Measurements from ENCODE around the gene SLC39A8.
"Not testable (repeated sequence)": the region's sequence is repeated elsewhere in the genome, so short reads cannot be mapped to it uniquely, and the experiment has no call there.

SLC39A8 gene

DNA sequence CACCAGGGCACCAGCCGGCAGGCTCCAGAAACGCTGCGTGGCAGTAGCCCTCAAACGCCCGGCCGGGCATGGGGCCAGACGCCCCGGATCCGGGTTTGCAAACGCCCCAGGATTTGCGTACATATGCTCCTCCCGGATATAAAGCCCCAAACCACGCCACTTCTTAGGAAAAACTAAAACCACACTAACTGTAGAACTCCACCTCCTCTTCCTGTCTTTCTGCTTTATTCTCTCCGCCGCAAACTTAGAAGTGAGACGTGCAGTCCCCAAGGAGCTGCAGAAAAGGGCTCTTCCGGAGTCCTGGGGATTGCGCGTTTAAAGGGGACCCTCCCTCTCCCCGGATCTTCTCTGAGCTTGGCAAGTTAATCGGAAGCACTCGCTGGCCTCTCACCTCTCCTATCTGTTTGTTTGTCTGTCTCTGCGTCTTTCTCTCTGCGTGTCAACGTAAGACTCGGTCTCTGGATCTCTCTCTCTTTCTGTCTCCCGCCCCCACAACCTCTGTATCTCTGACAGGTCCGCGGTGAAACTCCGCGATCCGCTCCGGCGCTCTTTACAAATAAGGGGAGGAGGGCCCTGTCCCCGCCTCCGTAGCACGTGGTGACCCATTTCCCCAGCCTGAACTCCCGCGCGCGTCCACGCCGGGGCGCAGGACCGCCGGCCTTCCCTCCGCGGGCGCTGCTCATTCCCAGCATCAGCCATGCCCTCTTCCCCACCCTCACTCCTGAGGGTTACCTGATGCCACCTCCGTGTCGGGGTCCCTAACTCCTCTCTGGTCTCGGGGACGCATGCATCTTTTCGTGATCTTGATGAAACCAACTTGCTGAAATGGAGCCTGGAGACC, at the start of gene SLC39A8:
Gene SLC39A8 (minus strand): TSS at position 529 of the 841 bp plus-strand sequence. CDS start 820 bp downstream, outside the sequence.
- DNase-seq, result peak; percentile 1

DNA sequence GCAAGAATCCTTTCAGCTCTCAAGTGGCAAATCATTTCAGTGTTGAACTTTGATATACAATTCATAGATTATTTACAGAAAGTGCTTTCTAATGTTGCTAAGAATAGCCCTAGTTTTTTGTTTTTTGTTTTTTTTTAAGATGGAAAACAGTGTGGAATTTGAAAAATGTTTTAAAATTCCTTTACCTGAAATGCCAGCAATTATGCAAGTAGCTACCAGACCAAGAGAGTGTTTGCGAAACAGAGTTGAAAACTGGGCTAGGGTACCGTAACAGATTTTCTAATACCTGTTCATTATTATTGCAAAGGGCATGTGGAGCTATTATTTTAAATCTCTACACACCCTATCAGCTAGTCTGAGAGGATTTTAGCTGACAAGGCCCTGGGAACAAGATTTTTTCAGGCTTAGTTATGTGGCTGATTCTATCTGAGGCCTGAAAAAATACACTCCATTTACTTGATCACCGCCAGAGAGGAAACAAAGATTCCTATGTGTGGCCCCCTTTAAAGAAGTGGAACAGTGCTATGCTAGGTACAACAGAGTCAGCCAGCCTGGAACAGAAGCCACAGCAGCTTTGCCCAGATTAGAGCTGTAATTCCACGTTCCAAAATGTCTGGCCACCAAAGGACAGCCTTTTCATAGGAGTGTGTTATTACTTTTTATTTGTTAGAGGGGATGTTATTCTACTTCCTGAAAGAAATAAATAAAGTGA, 46.9 kb upstream of the SLC39A8 start:
- no peak for DNase-seq

- DNase-seq, result no peak
Observed at GRCh38 chr4:102390438-102390837, 45.2 kb upstream of the SLC39A8 start.

GRCh38 chr4:102388611-102389010, 43.3 kb upstream of the SLC39A8 start:
- no peak for DNase-seq

GRCh38 chr4:102387552-102388150, 42.4 kb upstream of the SLC39A8 start:
- no peak for DNase-seq

DNA sequence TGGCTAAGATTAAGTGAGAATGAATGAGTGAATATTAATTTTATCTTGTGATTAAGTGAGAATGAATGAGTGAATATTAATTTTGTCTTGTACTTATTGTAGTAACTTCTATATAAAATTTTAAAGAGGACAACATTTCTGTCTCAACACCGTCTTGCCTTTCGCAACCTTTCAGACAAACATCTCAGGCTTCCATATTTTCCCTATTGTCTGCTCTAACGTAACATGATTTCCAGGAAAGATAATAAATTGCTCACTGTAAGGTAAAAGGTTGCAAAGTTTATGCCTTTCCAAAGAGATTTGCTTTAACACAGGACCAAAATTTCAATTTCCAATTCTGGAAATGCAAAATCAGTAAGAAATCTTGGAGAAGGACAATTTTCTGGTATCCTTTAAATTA, 41.7 kb upstream of the SLC39A8 start:
- DNase-seq, result no peak

DNA sequence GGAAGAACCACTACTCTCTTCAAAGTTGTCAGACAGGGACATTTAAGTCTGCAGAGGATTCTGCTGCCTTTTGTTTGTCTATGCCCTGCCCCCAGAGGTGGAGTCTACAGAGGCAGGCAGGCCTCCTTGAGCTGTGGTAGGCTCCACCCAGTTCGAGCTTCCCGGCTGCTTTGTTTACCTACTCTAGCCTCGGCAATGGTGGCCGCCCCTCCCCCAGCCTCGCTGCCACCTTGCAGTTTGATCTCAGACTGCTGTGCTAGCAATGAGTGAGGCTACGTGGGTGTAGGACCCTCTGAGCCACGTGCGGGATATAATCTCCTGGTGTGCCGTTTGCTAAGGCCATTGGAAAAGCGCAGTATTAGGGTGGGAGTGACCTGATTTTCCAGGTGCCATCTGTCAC, 35.0 kb upstream of the SLC39A8 start:
- not testable (repeated sequence) for DNase-seq

- no peak for DNase-seq
Observed at GRCh38 chr4:102362922-102363432, 17.7 kb upstream of the SLC39A8 start.

DNA sequence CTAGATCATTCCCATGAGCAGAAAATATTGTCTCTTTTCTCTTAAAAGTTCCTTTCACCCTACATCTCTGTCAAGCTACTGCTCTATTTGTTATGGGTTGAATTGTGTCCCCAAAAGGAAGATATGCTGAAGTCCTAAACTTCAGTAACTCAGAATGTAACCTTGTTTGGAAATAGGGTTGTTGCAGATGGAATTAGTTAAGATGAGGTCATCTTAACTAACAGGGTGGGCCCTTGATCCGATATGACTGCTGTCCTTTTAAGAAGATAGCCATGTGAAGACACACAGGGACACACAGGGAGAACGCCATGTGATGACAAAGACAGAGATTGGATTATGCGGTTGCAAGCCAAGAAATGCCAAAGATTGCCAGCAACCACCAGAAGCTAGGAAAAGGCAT, 12.8 kb upstream of the SLC39A8 start:
- no peak for DNase-seq

DNA sequence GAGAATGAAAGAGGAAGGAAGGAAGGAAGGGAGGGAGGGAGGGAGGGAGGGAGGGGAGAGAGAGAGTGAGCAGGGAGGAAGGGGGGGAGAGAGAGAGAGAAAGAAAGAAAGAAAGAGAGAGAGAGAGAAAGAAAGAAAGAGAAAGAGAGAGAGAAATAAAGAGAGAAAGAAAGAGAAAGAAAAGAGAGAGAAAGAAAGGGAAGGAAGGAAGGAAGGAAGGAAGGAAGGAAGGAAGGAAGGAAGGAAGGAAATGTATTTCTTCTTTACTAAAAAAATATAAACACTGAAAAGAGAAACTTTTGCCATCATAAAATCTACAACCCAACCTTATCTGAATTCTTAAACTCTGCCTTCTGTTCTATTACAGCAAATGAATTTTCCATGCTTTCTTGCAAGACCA, 12.4 kb upstream of the SLC39A8 start:
- not testable (repeated sequence) for DNase-seq

DNA sequence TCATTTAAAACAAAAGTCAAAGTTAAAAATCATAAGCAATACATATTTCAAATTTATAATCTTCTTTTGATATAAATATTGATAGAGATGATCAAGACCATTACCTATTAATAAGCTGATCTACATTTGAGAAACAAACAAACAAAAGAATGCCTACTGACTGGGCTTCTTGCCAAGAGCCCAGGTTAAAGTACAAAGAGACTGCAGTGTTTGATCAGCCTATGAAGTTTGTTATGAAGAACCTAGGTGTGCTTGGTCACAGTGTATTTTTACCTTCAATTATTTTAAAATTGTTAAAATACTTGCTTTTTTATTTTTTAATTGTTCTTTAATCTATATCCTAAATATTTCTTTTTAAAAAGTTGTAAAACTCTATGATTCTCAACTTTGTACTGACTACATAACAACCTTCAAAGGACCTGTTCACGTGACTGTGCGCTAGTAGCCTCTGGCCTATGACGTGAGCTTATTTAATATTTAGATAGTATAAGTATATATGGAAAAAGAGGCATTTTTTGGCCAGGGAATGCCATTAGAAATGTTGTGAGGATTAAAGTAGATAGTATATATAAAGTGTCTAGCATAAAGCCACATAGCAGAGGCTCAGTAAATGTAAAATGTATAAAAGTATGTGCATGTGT, 11.4 kb upstream of the SLC39A8 start:
- no peak for DNase-seq

DNA sequence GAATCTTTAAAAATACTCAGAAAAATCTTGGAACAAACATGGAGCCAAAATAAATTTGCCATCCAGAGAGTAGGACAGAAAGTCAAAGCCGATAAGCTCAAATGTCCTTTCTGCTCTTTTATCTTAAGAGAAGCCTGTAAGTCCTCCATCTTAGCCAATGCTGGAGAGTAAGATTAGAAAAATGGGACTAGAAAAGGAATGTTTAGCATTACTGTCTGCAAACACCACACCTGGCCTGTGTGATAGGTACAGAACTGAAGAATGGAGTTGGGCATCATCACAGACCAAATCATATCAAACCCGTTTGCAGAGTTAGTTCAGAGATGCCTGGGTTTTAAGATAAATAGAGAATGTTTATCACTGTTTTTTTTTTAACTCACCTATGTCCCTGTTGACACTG, 10.5 kb upstream of the SLC39A8 start:
- no peak for DNase-seq

GRCh38 chr4:102354671-102355454, 9.6 kb upstream of the SLC39A8 start:
- DNase-seq, result no peak

DNA sequence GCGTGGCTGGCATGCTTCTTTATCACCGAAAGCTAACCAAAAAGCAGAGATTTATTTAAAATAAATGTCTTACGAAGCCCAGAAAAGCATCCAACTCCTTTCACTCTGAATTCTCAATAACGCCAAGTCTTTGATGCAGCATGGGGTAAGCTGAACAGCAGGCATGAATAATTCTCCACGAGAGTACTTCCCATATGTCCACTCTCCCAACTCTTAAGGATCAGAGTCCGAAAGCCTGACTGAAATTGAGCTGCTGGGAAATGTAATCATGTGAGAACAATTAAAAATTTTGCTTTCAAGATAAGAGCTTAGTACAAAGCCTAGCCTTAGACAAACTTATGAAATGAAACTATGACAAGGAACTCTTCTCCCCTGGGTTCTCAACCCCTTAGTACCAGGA, 7.5 kb upstream of the SLC39A8 start:
- no peak for DNase-seq

DNA sequence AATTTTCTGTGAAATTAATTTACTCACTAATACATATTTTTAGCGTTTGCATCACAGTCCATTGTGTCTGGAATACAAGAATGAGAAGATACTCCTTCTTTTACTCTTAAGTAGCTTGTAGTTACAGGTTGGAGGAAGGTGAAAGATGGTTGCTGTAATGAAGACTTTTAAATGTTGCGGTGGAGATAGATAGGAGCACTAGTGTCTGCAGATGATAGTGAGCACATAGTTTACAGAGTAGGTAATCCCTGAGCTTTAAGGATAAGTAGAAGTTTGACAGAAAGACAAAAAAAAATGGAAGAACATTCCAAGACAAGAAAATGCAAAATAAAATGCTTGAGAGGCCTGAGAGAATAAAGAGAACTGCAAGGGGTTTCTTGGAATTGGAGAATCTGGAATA, 5.4 kb upstream of the SLC39A8 start:
- no peak for DNase-seq

DNA sequence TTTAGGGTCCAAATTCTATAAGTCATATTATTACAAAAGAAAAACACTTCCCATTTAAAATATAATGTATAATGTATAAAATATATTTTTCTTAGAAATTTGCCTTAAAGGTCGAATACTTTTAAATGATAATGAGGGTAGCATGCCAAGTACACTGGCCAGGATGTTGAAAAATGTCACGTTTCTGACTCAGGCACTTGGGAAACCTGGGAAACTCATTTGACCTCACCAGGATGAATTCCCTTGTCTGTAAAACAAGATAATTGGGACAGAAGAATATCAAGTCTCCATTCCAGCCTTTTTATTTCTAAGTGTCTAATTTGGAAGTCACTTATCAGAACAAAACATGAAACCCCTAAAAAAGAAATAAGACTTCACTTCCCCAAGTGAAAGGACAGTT, 3.4 kb upstream of the SLC39A8 start:
- DNase-seq, result no peak

DNA sequence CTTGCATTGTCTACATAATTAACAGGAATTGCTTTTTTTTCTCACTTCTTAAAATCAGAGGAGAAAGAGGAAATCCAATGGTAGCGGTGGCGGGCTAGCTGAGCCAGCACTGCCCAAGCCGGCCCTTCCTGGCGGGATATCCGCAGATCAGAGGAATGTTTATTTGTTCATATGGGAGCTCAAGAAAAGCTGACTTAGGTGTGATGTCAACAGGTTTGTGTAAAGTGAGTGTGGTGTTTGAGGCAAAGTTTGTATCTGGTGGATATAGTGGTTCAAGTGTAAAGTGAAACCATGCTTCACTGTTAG, 466 bp upstream of the SLC39A8 start:
- no peak for DNase-seq

- no peak for DNase-seq
Observed at GRCh38 chr4:102344520-102344953, 745 bp downstream of the SLC39A8 start.

GRCh38 chr4:102343964-102344519, 1.2 kb downstream of the SLC39A8 start:
- DNase-seq, result no peak

- DNase-seq, result no peak
Observed at GRCh38 chr4:102342404-102343074, 2.7 kb downstream of the SLC39A8 start.

DNA sequence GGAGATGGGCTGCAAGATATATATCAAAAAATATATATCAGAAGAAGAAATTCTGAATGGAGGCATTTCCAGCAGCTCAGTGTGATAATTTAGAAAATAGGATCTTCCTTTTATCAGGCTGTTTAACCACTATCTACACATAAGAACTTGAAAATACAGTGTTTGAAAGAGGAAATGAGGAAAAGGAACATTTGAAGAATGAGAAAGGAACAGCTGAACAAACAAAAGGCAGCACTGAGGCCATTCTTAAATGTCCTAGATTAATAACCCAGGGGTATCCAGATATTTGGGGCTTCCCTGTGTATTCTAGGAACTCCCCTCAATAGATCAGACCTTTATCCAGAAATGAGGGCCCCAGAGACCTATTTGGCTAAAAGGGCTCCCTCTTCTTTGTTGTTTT, 4.1 kb downstream of the SLC39A8 start:
- DNase-seq, result no peak

- no peak for DNase-seq
Observed at GRCh38 chr4:102339018-102339417, 6.3 kb downstream of the SLC39A8 start.
